IPS-11a (cell line): ENCODE results near the gene DLL4.

ENCODE experiments used
- H3K4me3 ChIP-seq: one replicate; pipeline ENCODE4 v1.5.1; 2013; ENCODE audit warnings: low read depth, low read length, control low read depth

DLL4 gene

DNA sequence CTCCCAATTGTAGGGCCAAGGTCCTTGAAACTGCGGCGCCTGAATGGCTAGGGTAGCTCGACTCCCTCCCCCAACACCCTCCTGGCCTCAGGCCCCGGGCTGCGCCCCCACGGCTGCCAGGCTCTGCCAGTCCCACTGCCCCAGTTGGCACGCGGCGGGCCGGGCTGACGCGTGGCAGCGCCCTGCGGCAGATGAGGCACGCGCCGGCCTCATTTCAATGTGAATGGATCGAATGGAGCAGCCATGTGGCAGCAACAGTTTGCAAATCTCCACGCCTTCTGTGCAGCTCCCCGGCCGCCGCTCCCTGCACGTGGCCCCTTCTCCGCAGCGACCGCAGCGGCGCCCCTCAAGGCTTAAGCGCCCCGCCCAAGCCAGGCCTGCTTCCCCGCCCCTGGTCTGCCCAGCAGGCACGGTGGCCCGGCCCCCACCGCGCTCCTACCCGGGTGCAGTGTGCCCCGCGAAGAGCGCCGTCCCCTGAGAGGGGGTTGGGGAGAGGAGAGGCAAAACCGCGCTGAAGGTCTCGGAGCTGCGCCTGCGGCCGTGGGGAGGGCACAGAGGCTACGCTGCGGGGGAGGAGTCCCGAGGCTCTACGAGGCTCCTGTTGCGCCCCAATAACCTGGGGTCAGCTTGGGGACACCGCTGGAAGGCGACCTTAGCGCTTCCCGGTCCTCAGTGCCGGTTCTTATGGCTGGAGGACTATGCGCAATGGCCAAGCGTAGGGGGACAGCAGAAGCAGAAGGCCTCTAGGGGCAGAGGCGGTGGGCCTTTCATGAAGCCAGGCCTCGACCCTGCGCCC is 3.1 kb upstream of the DLL4 start:
- peak overlapping the region; percentile 8 for H3K4me3 ChIP-seq

DNA sequence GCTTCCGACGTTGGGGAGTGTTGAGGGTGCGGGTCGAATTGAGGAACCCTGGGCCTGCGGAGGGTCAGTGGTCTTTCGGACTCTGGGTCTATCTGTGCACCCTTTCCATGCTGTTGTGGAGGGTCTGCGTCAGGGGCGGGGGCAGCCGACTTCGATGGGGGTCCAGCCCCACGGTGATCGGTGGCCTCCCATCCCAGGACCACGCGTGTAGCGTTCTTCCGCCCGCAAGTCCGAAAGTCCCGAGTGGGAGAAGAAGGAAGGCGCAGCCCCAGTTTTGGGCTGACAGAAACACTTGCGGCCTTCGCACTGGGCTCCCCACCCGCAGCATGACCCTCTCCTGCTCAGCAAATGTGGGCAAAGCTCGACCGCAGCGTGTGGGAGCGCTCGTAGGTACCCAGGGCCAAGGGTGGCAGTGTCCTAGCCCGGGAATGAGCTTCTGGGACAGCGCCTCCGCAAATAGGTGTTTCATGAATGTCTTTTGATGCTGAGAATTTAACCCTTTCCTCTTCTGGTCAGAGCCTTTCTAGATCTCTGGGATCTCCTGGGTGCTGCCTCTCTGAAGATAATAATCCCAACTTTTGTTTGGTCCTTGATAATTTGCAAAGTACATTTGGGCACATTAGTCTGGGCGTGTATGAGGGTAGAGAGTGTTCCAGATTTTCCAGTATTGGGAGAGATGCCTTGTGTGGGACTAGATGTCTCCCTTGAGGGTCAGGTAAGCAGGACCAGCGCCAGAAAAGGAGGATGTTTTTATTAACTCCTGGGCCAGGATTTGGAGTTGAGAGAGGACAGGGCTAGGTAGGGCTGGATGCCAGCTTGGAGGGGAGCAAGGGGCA is 2.3 kb upstream of the DLL4 start:
- H3K4me3 ChIP-seq: peak overlapping the region; percentile 1

DNA sequence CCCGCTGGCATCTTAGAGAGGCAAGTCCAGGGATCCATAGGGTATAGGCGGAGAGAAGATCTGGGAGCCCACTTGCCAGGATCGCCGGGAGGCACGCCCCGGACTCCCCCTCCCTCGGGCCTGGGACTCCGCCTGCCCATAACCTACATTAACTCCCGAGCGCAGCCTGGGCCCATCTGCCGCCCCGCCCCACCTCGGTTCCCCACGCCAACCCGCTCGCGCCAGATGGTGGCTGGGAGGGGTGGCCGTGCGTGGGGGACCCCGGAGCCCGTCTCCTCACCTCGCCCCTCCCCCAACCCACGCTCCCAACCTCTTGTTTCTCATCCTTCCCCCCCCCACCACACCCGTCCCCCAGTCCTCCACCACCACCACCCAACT is 1.7 kb upstream of the DLL4 start:
- no peak overlapping the region for H3K4me3 ChIP-seq

DNA sequence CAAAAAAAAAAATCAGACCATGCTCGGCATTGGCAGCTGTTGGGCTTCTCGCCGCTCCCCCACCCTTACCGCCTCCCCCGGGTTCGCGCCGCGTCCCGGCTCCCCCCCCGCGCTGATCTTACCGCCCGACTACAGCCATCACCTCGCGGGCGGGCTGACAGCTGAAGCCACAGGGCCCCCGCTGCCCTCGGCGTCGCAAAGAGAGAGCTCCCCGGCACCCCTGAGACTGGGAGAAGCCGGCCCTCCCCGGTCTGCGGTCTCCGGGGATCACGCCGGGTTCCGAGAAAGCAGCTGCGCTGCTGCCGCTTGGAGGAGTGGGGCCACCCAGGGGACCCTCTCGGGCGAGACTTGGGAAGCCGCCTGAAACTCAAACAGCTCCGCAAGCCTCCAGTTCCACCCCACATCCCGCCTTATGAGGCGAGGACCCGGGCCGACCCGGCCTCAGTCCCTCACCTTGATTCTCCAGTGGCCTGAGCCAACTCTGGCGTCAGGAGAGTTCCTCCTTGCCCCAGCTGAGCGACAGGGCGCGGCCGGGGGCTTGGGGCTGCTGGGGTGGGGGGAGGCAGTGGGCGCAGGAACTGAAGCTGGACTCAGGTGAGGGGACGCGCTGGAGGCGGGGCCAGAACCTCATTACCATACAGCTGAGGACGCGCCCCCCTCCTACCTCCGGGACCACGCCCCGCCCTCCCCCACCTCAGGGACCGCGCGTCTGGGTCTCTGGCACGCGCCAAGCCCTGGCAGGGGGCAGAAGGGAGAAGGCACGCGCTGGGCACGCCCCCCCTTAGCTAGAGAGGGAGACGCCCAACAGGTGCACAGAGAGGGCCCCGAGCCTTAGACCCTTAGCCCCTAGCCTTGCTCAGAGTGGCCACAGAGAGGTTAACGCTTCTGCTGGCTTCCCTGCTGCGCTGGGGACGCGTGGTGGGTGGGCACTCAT is 1.0 kb upstream of the DLL4 start:
- H3K4me3 ChIP-seq: peak overlapping the region; percentile 13

DNA sequence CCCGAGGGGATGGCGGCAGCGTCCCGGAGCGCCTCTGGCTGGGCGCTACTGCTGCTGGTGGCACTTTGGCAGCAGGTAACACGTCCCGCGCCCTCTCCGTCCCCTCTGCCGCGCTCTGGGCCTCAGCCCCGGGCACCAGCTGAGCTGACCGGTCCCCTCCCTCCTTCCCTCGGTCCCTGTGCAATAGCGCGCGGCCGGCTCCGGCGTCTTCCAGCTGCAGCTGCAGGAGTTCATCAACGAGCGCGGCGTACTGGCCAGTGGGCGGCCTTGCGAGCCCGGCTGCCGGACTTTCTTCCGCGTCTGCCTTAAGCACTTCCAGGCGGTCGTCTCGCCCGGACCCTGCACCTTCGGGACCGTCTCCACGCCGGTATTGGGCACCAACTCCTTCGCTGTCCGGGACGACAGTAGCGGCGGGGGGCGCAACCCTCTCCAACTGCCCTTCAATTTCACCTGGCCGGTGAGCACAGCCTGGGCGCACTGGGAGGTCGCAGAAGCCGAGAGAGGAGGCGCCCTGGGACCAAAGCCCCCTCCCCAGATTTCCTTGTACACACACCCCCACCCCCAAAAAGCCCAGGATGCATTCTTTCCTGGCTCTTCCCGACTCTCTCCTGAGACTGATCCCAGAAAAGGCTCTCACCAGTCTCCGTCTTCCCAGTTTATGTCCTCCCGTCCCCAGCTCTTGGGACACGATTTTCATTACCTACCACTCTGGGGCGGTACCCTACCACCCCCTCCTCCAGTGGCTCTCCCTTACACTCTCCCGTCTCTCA is 705 bp downstream of the DLL4 start:
- peak overlapping the region; percentile 20 for H3K4me3 ChIP-seq

DNA sequence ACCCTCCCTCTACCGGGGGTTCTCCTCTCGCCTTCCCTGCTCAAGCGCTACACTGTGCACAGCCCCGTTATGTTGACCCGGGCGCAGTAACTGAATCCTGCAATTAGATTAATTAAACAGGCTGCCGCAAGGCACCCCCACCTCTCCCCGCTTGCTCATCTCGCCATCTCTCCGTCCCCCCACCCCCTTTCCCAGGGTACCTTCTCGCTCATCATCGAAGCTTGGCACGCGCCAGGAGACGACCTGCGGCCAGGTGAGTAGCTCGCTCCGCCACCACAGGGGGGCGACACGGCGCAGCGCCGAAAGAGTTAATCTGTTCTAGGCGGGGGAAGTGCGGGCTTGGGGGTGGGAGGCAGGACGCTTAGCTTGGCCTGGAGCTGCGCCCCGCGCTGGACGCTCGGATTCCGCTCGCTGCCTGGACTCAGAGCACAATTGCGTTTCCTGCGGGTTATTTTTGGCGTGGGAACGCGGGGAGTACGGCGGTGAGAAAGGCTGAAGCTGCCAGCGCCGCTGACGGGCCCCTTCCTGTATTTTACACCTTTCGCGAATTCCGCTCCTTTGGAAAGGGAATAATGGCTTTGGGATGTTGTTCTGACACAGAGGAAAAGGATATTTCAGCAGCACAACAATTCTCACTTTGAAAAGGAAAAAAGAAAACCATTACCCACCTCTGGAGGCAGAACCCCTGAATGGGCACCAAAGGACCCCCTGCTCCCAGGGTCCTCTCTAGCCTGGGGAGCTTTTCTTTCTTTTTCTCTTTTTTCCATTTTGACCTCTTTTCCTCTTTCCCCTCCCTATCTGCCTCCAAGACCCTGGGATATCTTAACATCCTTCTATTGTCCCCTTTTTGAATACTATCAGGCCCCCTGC is 1.5 kb downstream of the DLL4 start:
- H3K4me3 ChIP-seq: peak overlapping the region; percentile 17

DNA sequence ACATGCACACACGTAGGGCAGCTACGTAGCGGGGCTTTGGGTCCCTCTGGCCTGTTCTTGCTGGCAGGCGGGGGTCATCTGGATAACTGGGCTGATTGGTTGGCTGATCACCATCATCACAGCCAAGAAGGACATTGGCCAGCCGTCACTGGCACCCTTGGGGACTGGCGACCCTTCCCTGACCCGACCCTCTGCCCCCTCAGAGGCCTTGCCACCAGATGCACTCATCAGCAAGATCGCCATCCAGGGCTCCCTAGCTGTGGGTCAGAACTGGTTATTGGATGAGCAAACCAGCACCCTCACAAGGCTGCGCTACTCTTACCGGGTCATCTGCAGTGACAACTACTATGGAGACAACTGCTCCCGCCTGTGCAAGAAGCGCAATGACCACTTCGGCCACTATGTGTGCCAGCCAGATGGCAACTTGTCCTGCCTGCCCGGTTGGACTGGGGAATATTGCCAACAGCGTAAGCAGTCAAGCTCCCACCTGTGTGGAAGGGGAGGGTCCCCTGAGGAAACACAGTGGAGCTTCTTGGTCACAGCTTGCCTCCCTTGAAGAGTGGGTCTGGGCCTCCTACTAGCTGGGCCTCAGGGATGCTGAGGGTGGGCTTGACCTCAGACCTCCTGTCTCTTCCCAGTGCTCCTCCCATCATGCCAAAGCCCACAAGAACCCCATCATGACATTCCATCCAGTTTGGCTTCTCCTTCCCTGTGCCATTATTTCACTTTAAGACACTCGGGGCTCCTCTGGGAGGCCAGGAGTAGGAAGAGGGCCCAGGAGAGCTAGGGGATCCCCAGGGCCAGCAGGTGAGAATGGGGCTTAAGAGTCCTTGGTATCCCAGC is 2.4 kb downstream of the DLL4 start:
- H3K4me3 ChIP-seq: no peak overlapping the region

DNA sequence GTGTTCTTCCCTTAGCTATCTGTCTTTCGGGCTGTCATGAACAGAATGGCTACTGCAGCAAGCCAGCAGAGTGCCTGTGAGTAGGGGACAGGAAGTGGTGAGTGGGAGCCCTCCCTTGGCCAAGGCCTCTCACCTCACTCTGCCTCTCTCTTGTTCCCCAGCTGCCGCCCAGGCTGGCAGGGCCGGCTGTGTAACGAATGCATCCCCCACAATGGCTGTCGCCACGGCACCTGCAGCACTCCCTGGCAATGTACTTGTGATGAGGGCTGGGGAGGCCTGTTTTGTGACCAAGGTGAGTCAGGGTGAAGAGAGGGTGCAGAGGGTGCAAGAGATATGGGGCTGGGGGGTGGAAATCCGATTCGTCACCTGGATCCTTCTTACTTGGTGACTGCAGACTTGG is 3.0 kb downstream of the DLL4 start:
- H3K4me3 ChIP-seq: no peak overlapping the region

DNA sequence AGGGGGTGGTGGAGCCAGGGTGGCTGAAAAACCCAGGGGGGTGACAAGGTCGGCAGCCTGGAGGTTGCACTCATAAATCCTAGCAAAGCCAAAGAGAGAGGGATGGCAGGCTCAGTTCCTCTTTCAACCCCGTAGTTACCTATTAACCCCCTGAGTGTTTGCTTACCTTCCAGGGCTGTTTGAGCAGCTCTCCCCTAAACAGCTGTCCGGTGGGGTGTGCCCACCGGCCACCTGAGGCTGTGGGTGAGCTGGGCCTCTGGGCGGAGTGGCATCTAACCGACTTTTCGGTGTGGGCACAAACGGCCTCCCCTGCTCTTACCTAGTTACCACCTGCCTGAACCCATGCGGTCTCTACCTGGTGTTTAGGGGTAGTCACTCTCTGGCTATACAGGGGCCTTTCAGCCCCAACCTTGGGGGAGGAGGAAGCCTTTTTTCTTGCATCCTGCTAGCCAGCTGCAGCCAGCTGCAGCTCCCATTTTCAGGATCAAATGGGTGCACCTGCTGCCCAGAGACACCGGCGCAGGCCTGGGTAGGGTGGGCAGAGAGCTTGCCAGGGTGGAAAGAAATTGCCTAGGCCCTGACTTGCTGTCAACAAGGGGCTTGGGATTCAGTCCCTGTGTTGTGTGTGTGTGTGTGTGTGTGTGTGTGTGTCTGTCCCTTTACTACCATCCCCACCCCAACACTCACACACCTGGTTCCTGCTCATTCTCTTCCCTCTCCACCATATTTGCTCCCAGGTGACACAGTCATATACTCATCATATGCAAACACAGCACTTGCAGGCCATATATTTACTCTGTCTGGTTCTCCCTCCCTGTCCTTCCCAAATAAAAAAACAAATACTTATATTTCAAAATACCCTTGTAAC is 3.7 kb downstream of the DLL4 start:
- H3K4me3 ChIP-seq: no peak overlapping the region

DNA sequence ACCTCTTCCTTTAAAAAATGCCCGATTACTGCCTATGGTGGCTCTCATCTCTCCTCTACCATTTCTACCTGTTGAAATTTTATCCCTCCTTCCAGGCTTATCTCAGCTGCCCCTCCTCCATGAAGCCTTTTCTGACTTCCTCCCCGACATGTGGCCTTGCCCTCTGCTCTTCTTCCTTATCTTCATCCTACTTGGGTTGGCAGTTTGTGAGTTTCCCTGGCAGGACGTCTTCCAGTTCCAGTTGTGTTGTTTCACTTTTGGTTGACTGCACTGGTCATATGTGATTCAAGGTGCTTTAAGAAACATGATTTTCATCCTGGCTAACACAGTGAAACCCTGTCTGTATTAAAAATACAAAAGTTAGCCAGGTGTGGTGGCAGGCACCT is 4.4 kb downstream of the DLL4 start:
- H3K4me3 ChIP-seq: no peak overlapping the region

DNA sequence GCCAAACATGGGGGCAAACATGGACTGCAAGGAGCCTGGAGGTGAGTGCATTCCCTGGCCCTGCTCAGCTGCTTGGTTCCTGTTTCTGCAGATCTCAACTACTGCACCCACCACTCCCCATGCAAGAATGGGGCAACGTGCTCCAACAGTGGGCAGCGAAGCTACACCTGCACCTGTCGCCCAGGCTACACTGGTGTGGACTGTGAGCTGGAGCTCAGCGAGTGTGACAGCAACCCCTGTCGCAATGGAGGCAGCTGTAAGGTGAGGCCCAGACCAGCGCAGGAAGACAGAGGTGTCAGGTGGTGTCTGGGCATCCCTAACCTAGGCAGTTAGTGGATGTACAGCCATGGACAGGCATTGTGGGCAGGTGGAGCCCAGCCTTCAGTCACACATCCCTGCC is 5.3 kb downstream of the DLL4 start:
- H3K4me3 ChIP-seq: no peak overlapping the region

DNA sequence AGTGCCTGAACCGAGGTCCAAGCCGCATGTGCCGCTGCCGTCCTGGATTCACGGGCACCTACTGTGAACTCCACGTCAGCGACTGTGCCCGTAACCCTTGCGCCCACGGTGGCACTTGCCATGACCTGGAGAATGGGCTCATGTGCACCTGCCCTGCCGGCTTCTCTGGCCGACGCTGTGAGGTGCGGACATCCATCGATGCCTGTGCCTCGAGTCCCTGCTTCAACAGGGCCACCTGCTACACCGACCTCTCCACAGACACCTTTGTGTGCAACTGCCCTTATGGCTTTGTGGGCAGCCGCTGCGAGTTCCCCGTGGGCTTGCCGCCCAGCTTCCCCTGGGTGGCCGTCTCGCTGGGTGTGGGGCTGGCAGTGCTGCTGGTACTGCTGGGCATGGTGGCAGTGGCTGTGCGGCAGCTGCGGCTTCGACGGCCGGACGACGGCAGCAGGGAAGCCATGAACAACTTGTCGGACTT is 7.1 kb downstream of the DLL4 start:
- H3K4me3 ChIP-seq: no peak overlapping the region

DNA sequence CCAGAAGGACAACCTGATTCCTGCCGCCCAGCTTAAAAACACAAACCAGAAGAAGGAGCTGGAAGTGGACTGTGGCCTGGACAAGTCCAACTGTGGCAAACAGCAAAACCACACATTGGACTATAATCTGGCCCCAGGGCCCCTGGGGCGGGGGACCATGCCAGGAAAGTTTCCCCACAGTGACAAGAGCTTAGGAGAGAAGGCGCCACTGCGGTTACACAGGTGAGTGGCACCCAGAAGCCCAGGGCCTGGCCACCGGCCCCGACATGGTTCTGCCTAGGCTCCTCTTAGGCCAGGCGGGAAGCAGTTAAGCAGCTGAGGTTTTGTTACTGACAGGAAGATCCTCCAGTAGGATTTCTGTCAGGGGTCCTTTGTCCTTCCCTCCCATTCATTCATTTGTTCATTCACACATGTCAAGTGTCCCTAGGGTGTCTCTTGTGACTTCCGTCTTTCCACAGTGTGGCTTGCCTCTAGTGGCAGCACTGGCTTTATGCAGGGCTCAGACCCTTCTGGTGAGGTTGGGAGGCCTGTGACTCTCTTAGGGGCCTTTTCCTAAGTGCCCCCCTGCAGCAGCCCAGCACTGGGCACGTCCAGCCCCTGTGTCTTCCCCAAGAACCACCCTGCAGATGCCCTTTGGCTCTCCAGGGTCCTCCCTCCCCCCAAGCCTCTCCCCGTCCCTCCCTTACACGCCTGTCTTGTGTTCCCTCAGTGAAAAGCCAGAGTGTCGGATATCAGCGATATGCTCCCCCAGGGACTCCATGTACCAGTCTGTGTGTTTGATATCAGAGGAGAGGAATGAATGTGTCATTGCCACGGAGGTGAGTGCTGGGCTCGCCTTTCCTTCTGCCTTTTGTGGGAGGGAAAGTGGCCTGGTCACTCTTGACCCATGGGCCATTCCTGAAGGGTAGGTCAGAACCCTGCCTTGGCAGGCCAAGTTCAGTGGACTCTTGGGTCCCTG is 7.8 kb downstream of the DLL4 start:
- no peak overlapping the region for H3K4me3 ChIP-seq

DNA sequence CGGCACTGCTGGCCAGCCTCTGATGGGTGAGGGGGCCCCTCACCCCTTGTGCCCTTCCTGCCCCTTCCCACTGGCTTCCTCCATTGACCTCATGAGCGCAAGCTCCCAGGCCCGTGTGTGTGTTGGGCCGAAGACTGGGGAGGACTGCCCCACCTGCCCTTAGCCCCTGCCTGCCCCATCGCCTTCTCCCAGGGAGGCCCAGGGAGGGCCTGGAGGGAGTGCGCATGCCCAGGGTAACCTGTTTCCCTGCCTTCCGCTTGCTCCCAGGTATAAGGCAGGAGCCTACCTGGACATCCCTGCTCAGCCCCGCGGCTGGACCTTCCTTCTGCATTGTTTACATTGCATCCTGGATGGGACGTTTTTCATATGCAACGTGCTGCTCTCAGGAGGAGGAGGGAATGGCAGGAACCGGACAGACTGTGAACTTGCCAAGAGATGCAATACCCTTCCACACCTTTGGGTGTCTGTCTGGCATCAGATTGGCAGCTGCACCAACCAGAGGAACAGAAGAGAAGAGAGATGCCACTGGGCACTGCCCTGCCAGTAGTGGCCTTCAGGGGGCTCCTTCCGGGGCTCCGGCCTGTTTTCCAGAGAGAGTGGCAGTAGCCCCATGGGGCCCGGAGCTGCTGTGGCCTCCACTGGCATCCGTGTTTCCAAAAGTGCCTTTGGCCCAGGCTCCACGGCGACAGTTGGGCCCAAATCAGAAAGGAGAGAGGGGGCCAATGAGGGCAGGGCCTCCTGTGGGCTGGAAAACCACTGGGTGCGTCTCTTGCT is 8.8 kb downstream of the DLL4 start:
- no peak overlapping the region for H3K4me3 ChIP-seq

DNA sequence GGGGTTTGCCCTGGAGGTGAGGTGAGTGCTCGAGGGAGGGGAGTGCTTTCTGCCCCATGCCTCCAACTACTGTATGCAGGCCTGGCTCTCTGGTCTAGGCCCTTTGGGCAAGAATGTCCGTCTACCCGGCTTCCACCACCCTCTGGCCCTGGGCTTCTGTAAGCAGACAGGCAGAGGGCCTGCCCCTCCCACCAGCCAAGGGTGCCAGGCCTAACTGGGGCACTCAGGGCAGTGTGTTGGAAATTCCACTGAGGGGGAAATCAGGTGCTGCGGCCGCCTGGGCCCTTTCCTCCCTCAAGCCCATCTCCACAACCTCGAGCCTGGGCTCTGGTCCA is 9.4 kb downstream of the DLL4 start:
- no peak overlapping the region for H3K4me3 ChIP-seq

DNA sequence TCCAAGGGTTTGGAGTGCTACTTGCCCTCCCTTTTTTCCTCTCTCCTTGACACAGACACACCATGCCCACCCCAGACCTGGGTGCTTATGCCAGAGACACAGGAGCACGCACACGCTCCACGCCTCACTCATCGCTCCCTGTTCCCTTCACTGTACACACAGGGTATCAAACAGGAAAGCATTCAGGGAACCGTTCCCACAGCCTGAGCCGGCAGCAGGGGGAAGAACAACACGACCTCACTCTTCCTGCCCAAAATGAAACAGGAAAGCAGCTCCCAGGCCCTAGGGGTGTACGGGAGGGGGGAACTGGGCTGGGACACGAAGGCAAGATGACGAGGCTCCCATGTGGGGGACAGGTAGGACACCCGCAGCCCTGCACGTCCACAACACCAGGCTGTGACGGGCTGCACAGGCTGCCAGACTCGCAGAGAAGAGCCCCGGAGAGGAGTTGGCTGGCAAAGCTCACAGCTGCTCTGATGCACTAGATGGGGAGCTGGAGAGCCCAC is 11.2 kb downstream of the DLL4 start:
- H3K4me3 ChIP-seq: no peak overlapping the region
